CD14-positive monocyte (primary cell): ENCODE results near the gene LBP. TPM values are rescaled to one million over a fixed set of nuclear protein-coding genes. Genes with fewer than 3 reads are reported as not detected.
"Not testable (repeated sequence)": the region's sequence is repeated elsewhere in the genome, so short reads cannot be mapped to it uniquely, and the experiment has no call there.

ENCODE experiments used
- DNase-seq, 3 donors: peaks; one replicate each; pipeline ENCODE4 v3.0.0-alpha.2; 2011 to 2022
- H2AFZ ChIP-seq: 2 replicates; pipeline ENCODE4 v1.6.0; 2012; ENCODE audit warnings: mild to moderate bottlenecking, low read depth, low read length, inconsistent platforms; ENCODE audit not compliant: insufficient read depth, poor library complexity, severe bottlenecking
- H3K27ac ChIP-seq, 2 donors: 1 replicate in 1 of 2; 2 replicates in 1 of 2; pipeline ENCODE4 v1.5.1; 2012 to 2013; ENCODE audit warnings: low read length in 2 of 2, control low read depth in 1 of 2, inconsistent platforms in 1 of 2, low read depth in 1 of 2, mild to moderate bottlenecking in 1 of 2
- H3K27me3 ChIP-seq, 2 donors: one replicate each; pipeline versions ENCODE4 v1.6.0 to v1.6.1; 2011 to 2013; ENCODE audit warnings: low read length in 2 of 2; ENCODE audit not compliant: control insufficient read depth in 2 of 2, insufficient read depth in 2 of 2
- H3K36me3 ChIP-seq, 2 donors: replicated peaks in 1 of 2; 1 replicate in 1 of 2; 2 replicates in 1 of 2; pipeline versions ENCODE4 v1.5.1 to v1.6.1; 2012 to 2013; ENCODE audit warnings: low read length in 2 of 2, control low read depth in 1 of 2, inconsistent platforms in 1 of 2, mild to moderate bottlenecking in 1 of 2; ENCODE audit not compliant: insufficient read depth in 2 of 2, control insufficient read depth in 1 of 2
- H3K4me1 ChIP-seq, 2 donors: 1 replicate in 1 of 2; 2 replicates in 1 of 2; pipeline versions ENCODE4 v1.5.1 to v1.6.1; 2012 to 2013; ENCODE audit warnings: low read length in 2 of 2, control low read depth in 1 of 2, inconsistent platforms in 1 of 2, mild to moderate bottlenecking in 1 of 2, moderate library complexity in 1 of 2; ENCODE audit not compliant: insufficient read depth in 2 of 2, control insufficient read depth in 1 of 2
- H3K4me2 ChIP-seq: replicated peaks from 2 replicates; pipeline ENCODE3; 2012; ENCODE audit warnings: low read length, moderate library complexity, mild to moderate bottlenecking; ENCODE audit not compliant: poor library complexity, severe bottlenecking; ENCODE audit errors: extremely low read depth
- H3K4me3 ChIP-seq, 3 experiments: fragments of 200-600 bp in 1 of 3; sonication (generic) in 1 of 3; replicated peaks in 1 of 3; 1 replicate in 2 of 3; 2 replicates in 1 of 3; pipeline ENCODE4 v1.5.1; 2011 to 2013; ENCODE audit warnings: low read length in 3 of 3, mild to moderate bottlenecking in 3 of 3, control low read depth in 2 of 3, low read depth in 2 of 3, inconsistent platforms in 1 of 3, moderate library complexity in 1 of 3
- H3K79me2 ChIP-seq: 2 replicates; pipeline ENCODE4 v1.6.0; 2012; ENCODE audit warnings: mild to moderate bottlenecking, control low read depth, inconsistent platforms, low read length, moderate library complexity; ENCODE audit not compliant: insufficient read depth
- H3K9ac ChIP-seq: 2 replicates; pipeline ENCODE4 v1.6.0; 2017; ENCODE audit warnings: low read length, mild to moderate bottlenecking; ENCODE audit not compliant: insufficient read depth, poor library complexity, severe bottlenecking
- H3K9me3 ChIP-seq, 2 donors: replicated peaks in 1 of 2; 1 replicate in 1 of 2; 2 replicates in 1 of 2; pipeline versions ENCODE4 v1.5.1 to v1.6.1; 2012 to 2013; ENCODE audit warnings: low read length in 2 of 2, control low read depth in 1 of 2; ENCODE audit not compliant: control insufficient read depth in 1 of 2, insufficient read depth in 1 of 2
- H4K20me1 ChIP-seq: 2 replicates; pipeline ENCODE4 v1.6.0; 2012; ENCODE audit warnings: mild to moderate bottlenecking, low read length, control low read depth, moderate library complexity; ENCODE audit not compliant: insufficient read depth
- H3K27ac Mint-ChIP-seq, 7 donors: one replicate each; pipeline ENCODE4 v1.8.0; 2020; ENCODE audit warnings: mild to moderate bottlenecking in 7 of 7, mixed read lengths in 7 of 7, moderate library complexity in 6 of 7, inconsistent platforms in 2 of 7
- H3K27me3 Mint-ChIP-seq, 3 donors: one replicate each; pipeline ENCODE4 v1.8.0; 2021 to 2022; ENCODE audit warnings: low read depth in 3 of 3, mild to moderate bottlenecking in 3 of 3, mixed read lengths in 3 of 3, moderate library complexity in 3 of 3, inconsistent platforms in 1 of 3
- H3K36me3 Mint-ChIP-seq, 2 donors: one replicate each; pipeline ENCODE4 v1.8.0; 2020; ENCODE audit warnings: mixed read lengths in 2 of 2, inconsistent platforms in 1 of 2, mild to moderate bottlenecking in 1 of 2
- H3K4me1 Mint-ChIP-seq: one replicate; pipeline ENCODE4 v1.8.0; 2020; ENCODE audit warnings: mild to moderate bottlenecking, mixed read lengths
- H3K4me3 Mint-ChIP-seq, 2 donors: one replicate each; pipeline ENCODE4 v1.8.0; 2020; ENCODE audit warnings: mild to moderate bottlenecking in 2 of 2, mixed read lengths in 2 of 2, moderate library complexity in 1 of 2
- H3K9me3 Mint-ChIP-seq, 7 donors: one replicate each; pipeline ENCODE4 v1.8.0; 2020 to 2022; ENCODE audit warnings: mixed read lengths in 7 of 7, mild to moderate bottlenecking in 6 of 7, moderate library complexity in 6 of 7, inconsistent platforms in 2 of 7
- CTCF ChIP-seq: fragments of 200-600 bp; IDR thresholded peaks from one replicate; pipeline ENCODE4 v1.8.0; 2022; ENCODE audit warnings: antibody characterized with exemption, mild to moderate bottlenecking
- WGBS: methylation state at CpG from one replicate; pipeline ENCODE4 v1.1.5; 2013; ENCODE audit warnings: missing lambda C conversion rate; ENCODE audit not compliant: insufficient coverage; 5-methylcytosine and 5-hydroxymethylcytosine counted together
- intact Hi-C, 2 donors: fragments of 100-400 bp; cut with micrococcal nuclease; formaldehyde crosslinking; loops; one replicate each; pipeline versions ENCODE4 v1.15.0 to v1.15.1; 2023
- polyA plus RNA-seq, 3 donors: library from polyadenylated mRNA; depleted of rRNA in 1 of 3; unstranded in 2 of 3; stranded (reverse) in 1 of 3; fragments of 300-500 nt in 2 of 3; fragments of >200 nt in 1 of 3; fragmentation: Illumina TruSeq in 2 of 3; gene quantifications; 1 replicate in 2 of 3; 2 replicates in 1 of 3; pipeline ENCODE4 v1.2.3, GENCODE V29; 2012 to 2021

The LBP gene
- polyA plus RNA-seq, 3 donors = not detected

- DNase-seq = no peak
- intact Hi-C loops = no loop called here
- Histone ChIP-seq H3K27me3 (no peaks in the 10 kb centered on the region), H3K9me3 (no peaks in the 10 kb centered on the region), H3K4me1 (no peaks in the 10 kb centered on the region), H3K4me3 (no peak overlapping the region), H3K36me3 (no peaks in the 10 kb centered on the region), H2AFZ (no peak overlapping the region), H3K27ac (no peak overlapping the region), H4K20me1 (no peaks in the 10 kb centered on the region), H3K79me2 (no peaks in the 10 kb centered on the region), H3K9ac (no peak overlapping the region), H3K4me2 (no peak overlapping the region)
- Mint-ChIP-seq H3K4me3 (no peak overlapping the region), H3K36me3 (no peaks in the 10 kb centered on the region), H3K27ac (no peak overlapping the region), H3K4me1 (no peaks in the 10 kb centered on the region), H3K27me3 (peaks cover 7 to 10% (median 8%) of the 10 kb centered on the region in 3 donors), H3K9me3 (peaks cover 0 to 3% (median 0%) of the 10 kb centered on the region in 7 donors)
- TF ChIP-seq CTCF = no peak
- WGBS = 89% methylated on average over 6 of the region's 11 CpGs
Measured at GRCh38 chr20:38377039-38377685, 30.9 kb downstream of the LBP start.

DNA sequence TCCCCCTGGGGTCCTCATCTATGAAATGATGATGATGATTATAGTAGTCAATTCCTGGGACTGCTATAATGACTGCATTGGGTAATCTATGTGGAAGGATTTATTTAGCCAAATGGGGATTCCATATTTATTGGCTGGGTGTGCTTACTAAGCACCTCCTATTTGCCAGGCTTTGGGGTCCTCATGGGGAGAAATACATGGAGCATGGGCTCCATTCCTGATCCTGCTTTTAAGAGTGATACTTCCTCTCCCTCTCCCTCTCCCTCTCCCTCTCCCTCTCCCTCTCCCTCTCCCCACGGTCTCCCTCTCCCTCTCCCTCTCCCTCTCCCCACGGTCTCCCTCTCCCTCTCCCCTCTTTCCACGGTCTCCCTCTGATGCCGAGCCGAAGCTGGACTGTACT lies 31.6 kb downstream of the LBP start:
- H3K4me2 ChIP-seq, H3K9me3 Mint-ChIP-seq, DNase-seq, H3K4me1 Mint-ChIP-seq, H3K27ac ChIP-seq, H3K4me3 ChIP-seq, H3K9me3 ChIP-seq, H3K27ac Mint-ChIP-seq, H4K20me1 ChIP-seq, H3K79me2 ChIP-seq, H3K9ac ChIP-seq, H3K36me3 ChIP-seq, H3K4me3 Mint-ChIP-seq, intact Hi-C loops, H3K27me3 ChIP-seq, H3K4me1 ChIP-seq, H3K36me3 Mint-ChIP-seq, H2AFZ ChIP-seq: not testable (repeated sequence)
- no CpG with 5 or more reads among the region's 5 CpGs for whole genome bisulfite sequencing
- H3K27me3 Mint-ChIP-seq = peaks cover 7 to 10% (median 8%) of the 10 kb centered on the region in 3 donors
